ENCODE results near the gene KIZ. TPM values are rescaled to one million over a fixed set of nuclear protein-coding genes. Genes with fewer than 3 reads are reported as not detected.

The KIZ gene
- total RNA-seq, 2 donors from 2014 or later, result 16.1 to 30.4 TPM

- Histone ChIP-seq H3K36me3 (no peaks in the 10 kb centered on the region), H3K4me1 (no peaks in the 10 kb centered on the region)
- TF ChIP-seq CTCF (IDR thresholded peaks at IDR 0.05), result no peak
These were observed 83.8 kb downstream of the KIZ start for GRCh38 chr20:21209668-21210067.

DNA sequence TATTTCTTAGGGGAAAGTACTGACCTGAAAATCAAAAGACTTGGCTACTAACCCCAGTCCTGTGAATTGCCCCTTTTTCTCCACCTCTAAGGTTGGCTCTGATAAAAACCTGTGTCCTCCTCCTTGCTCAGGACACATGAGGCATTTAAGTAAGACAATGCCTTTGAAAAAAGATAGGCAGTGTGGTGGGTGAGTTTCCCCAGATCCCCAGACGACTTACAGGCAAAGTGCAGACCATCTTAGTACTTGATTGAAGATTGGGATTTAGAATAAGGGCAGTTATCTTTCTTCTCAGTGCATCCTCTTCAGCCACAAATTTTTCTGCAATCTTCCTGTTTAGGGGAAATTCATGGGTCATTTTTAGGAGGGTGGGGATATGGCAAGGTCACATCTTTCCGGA is 87.8 kb downstream of the KIZ start:
- H3K4me3 ChIP-seq, result no peak overlapping the region
- no peaks in the 10 kb centered on the region for H3K9me3 ChIP-seq
- no peak overlapping the region for H3K27ac ChIP-seq
- TF ChIP-seq CTCF (IDR thresholded peaks at IDR 0.05), result no peak
- no peaks in the 10 kb centered on the region for H3K27me3 ChIP-seq
- H3K4me1 ChIP-seq, result no peaks in the 10 kb centered on the region
- no peaks in the 10 kb centered on the region for H3K36me3 ChIP-seq
- DNase-seq (ENCODE audit: low spot score), result no peak

More at GRCh38 chr20:21209668-21210067, 83.8 kb downstream of the KIZ start:
- Histone ChIP-seq H3K27ac (no peak overlapping the region), H3K4me3 (no peak overlapping the region), H3K9me3 (no peaks in the 10 kb centered on the region), H3K27me3 (no peaks in the 10 kb centered on the region)
- DNase-seq (ENCODE audit: low spot score), result no peak

GRCh38 chr20:21214431-21214830 is 88.5 kb downstream of the KIZ start:
- H3K9me3 ChIP-seq, result no peaks in the 10 kb centered on the region
- no peak for TF ChIP-seq CTCF (IDR thresholded peaks at IDR 0.05)

DNA sequence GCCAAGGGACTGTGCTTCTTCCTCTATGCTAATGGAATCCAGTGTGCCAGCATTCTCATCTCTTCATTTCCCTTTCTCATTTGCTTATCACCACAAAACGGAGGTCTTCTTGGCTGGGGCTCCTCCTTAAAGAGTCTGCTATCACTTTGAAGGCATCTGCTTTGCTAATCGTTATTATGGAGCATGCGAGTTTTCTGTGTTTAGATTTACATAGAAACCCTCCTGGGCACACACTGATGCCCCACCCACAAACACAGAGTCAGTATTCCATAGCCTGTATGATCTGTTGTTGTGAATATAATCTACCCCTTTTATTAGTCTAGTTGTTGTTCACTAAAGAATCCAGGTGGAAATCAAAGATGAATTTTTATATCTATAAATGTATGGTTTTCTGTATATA is 93.8 kb downstream of the KIZ start:
- no peak overlapping the region for H3K27ac ChIP-seq
- no peak for TF ChIP-seq CTCF (IDR thresholded peaks at IDR 0.05)
- no peak overlapping the region for H3K4me3 ChIP-seq
- H3K4me1 ChIP-seq, result no peaks in the 10 kb centered on the region
- H3K27me3 ChIP-seq, result no peaks in the 10 kb centered on the region
- H3K9me3 ChIP-seq, result no peaks in the 10 kb centered on the region
- no peak for DNase-seq (ENCODE audit: low spot score)
- no peaks in the 10 kb centered on the region for H3K36me3 ChIP-seq

More at GRCh38 chr20:21214431-21214830, 88.5 kb downstream of the KIZ start:
- no peak overlapping the region for H3K4me3 ChIP-seq
- no peak overlapping the region for H3K27ac ChIP-seq
- H3K4me1 ChIP-seq, result no peaks in the 10 kb centered on the region
- DNase-seq (ENCODE audit: low spot score), result no peak
- no peaks in the 10 kb centered on the region for H3K27me3 ChIP-seq
- no peaks in the 10 kb centered on the region for H3K36me3 ChIP-seq

GRCh38 chr20:21224217-21224616 is 98.3 kb downstream of the KIZ start:
- no peak for TF ChIP-seq CTCF (IDR thresholded peaks at IDR 0.05)
- Histone ChIP-seq H3K9me3 (no peaks in the 10 kb centered on the region), H3K4me3 (no peak overlapping the region), H3K27me3 (no peaks in the 10 kb centered on the region), H3K36me3 (peaks cover 4% of the 10 kb centered on the region), H3K4me1 (no peaks in the 10 kb centered on the region), H3K27ac (no peak overlapping the region)
- DNase-seq (ENCODE audit: low spot score), result no peak

- no peaks in the 10 kb centered on the region for H3K4me1 ChIP-seq
- no peak for TF ChIP-seq CTCF (IDR thresholded peaks at IDR 0.05)
- H3K36me3 ChIP-seq, result peaks cover 15% of the 10 kb centered on the region
- H3K27me3 ChIP-seq, result no peaks in the 10 kb centered on the region
- no peak for DNase-seq (ENCODE audit: low spot score)
- H3K27ac ChIP-seq, result no peak overlapping the region
- H3K9me3 ChIP-seq, result no peaks in the 10 kb centered on the region
- no peak overlapping the region for H3K4me3 ChIP-seq
These were observed 99.5 kb downstream of the KIZ start for GRCh38 chr20:21225215-21225947.

Data from right atrium auricular region (tissue), 2 donors.